SK-N-SH (cell line): ENCODE results near the gene NBEAL2. TPM values are rescaled to one million over a fixed set of nuclear protein-coding genes. Genes with fewer than 3 reads are reported as not detected.
A peak's percentile ranks its signal among the peaks of the same experiment; 100 is the strongest.

Source experiments
- CTCF ChIA-PET: fragments of 300-600, 350-600 bp; formaldehyde crosslinking; extraction: SDS; loops from one replicate; lab custom pipeline; 2021; lab: Yijun Ruan, JAX
- POLR2A ChIA-PET: fragments of 350-600 bp; sonication (Branson Sonifier 250); formaldehyde crosslinking; extraction: SDS; loops from one replicate; lab custom pipeline; 2020; ENCODE audit warnings: antibody characterized with exemption, inconsistent platforms; lab: Yijun Ruan, JAX
- DNase-seq: peaks from one replicate; pipeline ENCODE4 v3.0.0; 2012
- H2AFZ ChIP-seq: fragments of 200-600 bp; sonication (generic); 2 replicates; pipeline ENCODE4 v1.8.1; 2016; ENCODE audit warnings: antibody characterized with exemption, mild to moderate bottlenecking, low read depth
- H3F3A ChIP-seq: fragments of 200-600 bp; sonication (generic); replicated peaks from 2 replicates; pipeline ENCODE3; 2016; ENCODE audit warnings: antibody characterized with exemption, mild to moderate bottlenecking; ENCODE audit not compliant: insufficient read depth
- H3K27ac ChIP-seq, 2 experiments: fragments of 200-500 bp in 1 of 2; fragments of 200-600 bp in 1 of 2; sonication (Bioruptor generic) in 1 of 2; sonication (generic), shearing (Covaris generic) in 1 of 2; 2 replicates each; pipeline versions ENCODE4 v1.5.1 to v1.6.1; 2014 to 2016; ENCODE audit warnings: low read depth in 2 of 2, inconsistent platforms in 1 of 2, low read length in 1 of 2, mild to moderate bottlenecking in 1 of 2, mixed read lengths in 1 of 2
- H3K27me3 ChIP-seq: fragments of 200-600 bp; sonication (generic), shearing (Covaris generic); 2 replicates; pipeline ENCODE4 v1.6.1; 2016; ENCODE audit warnings: mixed run types; ENCODE audit not compliant: insufficient read depth
- H3K36me3 ChIP-seq, 2 experiments: fragments of 200-500 bp in 1 of 2; fragments of 200-600 bp in 1 of 2; sonication (Bioruptor generic) in 1 of 2; sonication (generic) in 1 of 2; replicated peaks in 1 of 2; 2 replicates each; pipeline versions ENCODE3 to v1.5.1; 2014 to 2016; ENCODE audit warnings: low read length in 1 of 2, mild to moderate bottlenecking in 1 of 2; ENCODE audit not compliant: insufficient read depth in 2 of 2, control insufficient read depth in 1 of 2
- H3K4me1 ChIP-seq, 2 experiments: fragments of 200-500 bp in 1 of 2; fragments of 200-600 bp in 1 of 2; sonication (Bioruptor generic) in 1 of 2; sonication (generic), shearing (Covaris generic) in 1 of 2; 2 replicates each; pipeline versions ENCODE4 v1.5.1 to v1.6.1; 2014 to 2016; ENCODE audit warnings: low read depth in 1 of 2, low read length in 1 of 2, mixed run types in 1 of 2; ENCODE audit not compliant: insufficient read depth in 2 of 2, control insufficient read depth in 1 of 2
- H3K4me2 ChIP-seq: fragments of 200-600 bp; sonication (generic), shearing (Covaris generic); 2 replicates; pipeline ENCODE4 v1.6.1; 2017; ENCODE audit warnings: mixed run types
- H3K4me3 ChIP-seq, 2 experiments: fragments of 200-500 bp in 1 of 2; fragments of 200-600 bp in 1 of 2; sonication (Bioruptor generic) in 1 of 2; sonication (generic), shearing (Covaris generic) in 1 of 2; 2 replicates each; pipeline versions ENCODE4 v1.5.1 to v1.8.1; 2014 to 2016; ENCODE audit warnings: low read depth in 2 of 2, inconsistent platforms in 1 of 2, low read length in 1 of 2, mild to moderate bottlenecking in 1 of 2, mixed read lengths in 1 of 2, moderate library complexity in 1 of 2
- H3K79me2 ChIP-seq: fragments of 200-600 bp; sonication (generic); 2 replicates; pipeline ENCODE4 v1.8.1; 2017; ENCODE audit warnings: mild to moderate bottlenecking; ENCODE audit not compliant: insufficient read depth
- H3K9ac ChIP-seq: fragments of 200-600 bp; sonication (generic); 2 replicates; pipeline ENCODE4 v1.6.1; 2017; ENCODE audit warnings: mixed run types
- H3K9me2 ChIP-seq: fragments of 200-600 bp; sonication (generic); 2 replicates; pipeline ENCODE4 v1.6.1; 2017; ENCODE audit warnings: mixed run types
- H3K9me3 ChIP-seq: fragments of 200-600 bp; sonication (generic); 2 replicates; pipeline ENCODE4 v1.6.1; 2017; ENCODE audit warnings: mixed run types, mild to moderate bottlenecking, moderate library complexity
- H4K20me1 ChIP-seq: fragments of 200-600 bp; sonication (generic); 2 replicates; pipeline ENCODE4 v1.6.1; 2017; ENCODE audit warnings: mild to moderate bottlenecking, mixed run types; ENCODE audit not compliant: insufficient read depth
- ELF1 ChIP-seq: IDR thresholded peaks from 2 replicates; pipeline ENCODE4 v1.4.0; 2012
- EP300 ChIP-seq, 2 experiments: IDR thresholded peaks; 2 replicates each; pipeline versions ENCODE4 v1.4.0 to v1.6.1; 2012; ENCODE audit warnings: borderline replicate concordance in 1 of 2, low read depth in 1 of 2, low read length in 1 of 2
- EZH2phosphoT487 ChIP-seq: fragments of 200-600 bp; sonication (generic); IDR thresholded peaks from 2 replicates; pipeline ENCODE4 v1.6.1; 2017; ENCODE audit warnings: low read depth, mixed run types, mild to moderate bottlenecking, antibody characterized with exemption, moderate library complexity, borderline replicate concordance
- FOSL2 ChIP-seq: IDR thresholded peaks from 2 replicates; pipeline ENCODE4 v1.4.0; 2012; ENCODE audit warnings: low read depth, mild to moderate bottlenecking, moderate library complexity, borderline replicate concordance
- FOXJ3 ChIP-seq: sonication (generic); formaldehyde crosslinking; IDR thresholded peaks from 2 replicates; pipeline ENCODE4 v1.5.1; 2020; ENCODE audit warnings: mild to moderate bottlenecking, missing genetic modification reagents
- FOXM1 ChIP-seq: IDR thresholded peaks from 2 replicates; pipeline ENCODE4 v1.4.0; 2012; ENCODE audit warnings: low read depth, mild to moderate bottlenecking
- GABPA ChIP-seq: IDR thresholded peaks from 2 replicates; pipeline ENCODE4 v1.4.0; 2012; ENCODE audit warnings: low read depth, mild to moderate bottlenecking
- JUND ChIP-seq: IDR thresholded peaks from 2 replicates; pipeline ENCODE4 v1.4.0; 2012
- MEF2A ChIP-seq: IDR thresholded peaks from 2 replicates; pipeline ENCODE4 v1.4.0; 2012; ENCODE audit warnings: low read depth, borderline replicate concordance
- POLR2AphosphoS5 ChIP-seq: IDR thresholded peaks from 2 replicates; pipeline ENCODE4 v1.6.1; 2012; ENCODE audit warnings: low read depth, low read length
- RAD21 ChIP-seq: IDR thresholded peaks from 2 replicates; pipeline ENCODE4 v1.6.1; 2012; ENCODE audit warnings: mild to moderate bottlenecking, low read length
- RCOR1 ChIP-seq: fragments of 150-350 bp; IDR thresholded peaks from 2 replicates; pipeline ENCODE4 v1.6.1; 2017; ENCODE audit warnings: antibody characterized with exemption, low read length
- SMC3 ChIP-seq: IDR thresholded peaks from 2 replicates; pipeline ENCODE4 v1.6.1; 2012; ENCODE audit warnings: low read depth, low read length, improper control_type of control experiment
- TAF1 ChIP-seq: IDR thresholded peaks from 2 replicates; pipeline ENCODE4 v1.6.1; 2012; ENCODE audit warnings: low read depth, mild to moderate bottlenecking, low read length, moderate library complexity, borderline replicate concordance
- TCF12 ChIP-seq: IDR thresholded peaks from 2 replicates; pipeline ENCODE4 v1.4.0; 2012
- YY1 ChIP-seq: IDR thresholded peaks from 2 replicates; pipeline ENCODE4 v1.4.0; 2012; ENCODE audit warnings: low read depth, mild to moderate bottlenecking
- WGBS: methylation state at CpG from one replicate; pipeline ENCODE4 v1.1.6; 2017; ENCODE audit warnings: low lambda C conversion rate; 5-methylcytosine and 5-hydroxymethylcytosine counted together
- polyA plus RNA-seq, 3 experiments: library from polyadenylated mRNA; depleted of rRNA; stranded (reverse); fragments of >200 nt; gene quantifications; 2 replicates each; pipeline ENCODE4 v1.2.3, GENCODE V29; 2012
- TF ChIP-seq, protein P1 (sequence below): IDR thresholded peaks from 2 replicates; pipeline ENCODE4; 2012
- TF ChIP-seq, protein P2 (sequence below): fragments of 150-350 bp; IDR thresholded peaks from 2 replicates; pipeline ENCODE4 v1.6.1; 2017; ENCODE audit warnings: antibody characterized with exemption, low read length, low read depth, borderline replicate concordance
- TF ChIP-seq, protein P3 (sequence below): IDR thresholded peaks from 2 replicates; pipeline ENCODE4 v1.4.0; 2012; ENCODE audit warnings: low read depth

The NBEAL2 gene
- polyA plus RNA-seq, 1 of the 3 experiments (the other 2 are of a cell fraction), result 20.3 TPM

DNA sequence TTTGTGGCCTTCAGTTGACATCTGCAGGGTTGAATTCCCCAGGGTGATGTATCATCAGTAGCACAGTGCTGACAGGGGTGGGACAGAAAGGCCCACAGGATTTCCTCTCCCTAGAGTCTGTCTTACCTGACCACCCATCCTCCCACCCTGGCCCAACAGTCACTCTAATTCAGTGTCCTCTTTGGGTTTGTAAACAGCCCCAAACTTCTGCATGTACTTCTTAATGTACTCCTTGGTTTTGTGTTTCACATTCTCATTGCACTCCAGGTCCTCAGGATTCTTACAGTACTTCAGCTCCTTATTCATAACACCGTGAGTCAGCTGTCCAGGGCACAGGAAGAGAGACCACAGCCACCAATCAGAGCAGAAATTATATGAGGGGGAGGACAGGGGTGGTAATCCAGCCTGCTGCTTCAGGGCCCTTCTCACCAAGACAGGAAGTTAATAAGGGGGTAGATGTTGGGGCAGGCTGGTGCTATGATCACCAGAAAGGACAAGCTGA lies 37.5 kb downstream of the NBEAL2 start:
- Histone ChIP-seq H3K4me3 (no peak overlapping the region), H3K9me2 (no peaks in the 10 kb centered on the region), H3F3A (peaks cover 20% of the 10 kb centered on the region), H3K79me2 (peaks cover 23% of the 10 kb centered on the region; the same call in 1 of the 2 replicates), H3K36me3 (peaks cover 9 to 51% of the 10 kb centered on the region in 2 experiments), H3K27ac (peak overlapping the region in 1 of 2 experiments; percentile 60; a peak in 2 of 4 replicates), H3K27me3 (no peaks in the 10 kb centered on the region), H3K9ac (no peak overlapping the region), H4K20me1 (peaks cover 4% of the 10 kb centered on the region; the same call in 1 of the 2 replicates), H3K4me2 (peak overlapping the region; percentile 45), H3K9me3 (no peaks in the 10 kb centered on the region), H2AFZ (no peak overlapping the region), H3K4me1 (peaks cover 0 to 15% of the 10 kb centered on the region in 2 experiments; a peak in 2 of 4 replicates)
- ChIA-PET CTCF (no interaction called here), POLR2A (no interaction called here)
- WGBS, result 40% methylated on average over 1 of the region's 1 CpG
- TF ChIP-seq FOXJ3 (CRISPR knock-in tag) (no peak), FOXM1 (no peak), GABPA (no peak), RCOR1 (no peak), JUND (0 out of 2 replicates have a peak, but pooled peaks have one; percentile 6), TCF12 (no peak), EZH2phosphoT487 (no peak), POLR2AphosphoS5 (no peak), SMC3 (no peak), YY1 (no peak), TAF1 (no peak), FOSL2 (0 out of 2 replicates have a peak, but pooled peaks have one; percentile 17), EP300 (IDR thresholded peaks at IDR 0.05; ENCODE audit: borderline replicate concordance in 1 of 2, low read depth in 1 of 2, low read length in 1 of 2) (no peak), RAD21 (no peak), ELF1 (no peak), MEF2A (no peak)
- TF ChIP-seq, protein P1, sequence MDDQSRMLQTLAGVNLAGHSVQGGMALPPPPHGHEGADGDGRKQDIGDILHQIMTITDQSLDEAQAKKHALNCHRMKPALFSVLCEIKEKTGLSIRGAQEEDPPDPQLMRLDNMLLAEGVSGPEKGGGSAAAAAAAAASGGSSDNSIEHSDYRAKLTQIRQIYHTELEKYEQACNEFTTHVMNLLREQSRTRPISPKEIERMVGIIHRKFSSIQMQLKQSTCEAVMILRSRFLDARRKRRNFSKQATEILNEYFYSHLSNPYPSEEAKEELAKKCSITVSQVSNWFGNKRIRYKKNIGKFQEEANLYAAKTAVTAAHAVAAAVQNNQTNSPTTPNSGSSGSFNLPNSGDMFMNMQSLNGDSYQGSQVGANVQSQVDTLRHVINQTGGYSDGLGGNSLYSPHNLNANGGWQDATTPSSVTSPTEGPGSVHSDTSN, result peak; percentile 11; the same call in 1 of the 2 replicates
- TF ChIP-seq, protein P2, sequence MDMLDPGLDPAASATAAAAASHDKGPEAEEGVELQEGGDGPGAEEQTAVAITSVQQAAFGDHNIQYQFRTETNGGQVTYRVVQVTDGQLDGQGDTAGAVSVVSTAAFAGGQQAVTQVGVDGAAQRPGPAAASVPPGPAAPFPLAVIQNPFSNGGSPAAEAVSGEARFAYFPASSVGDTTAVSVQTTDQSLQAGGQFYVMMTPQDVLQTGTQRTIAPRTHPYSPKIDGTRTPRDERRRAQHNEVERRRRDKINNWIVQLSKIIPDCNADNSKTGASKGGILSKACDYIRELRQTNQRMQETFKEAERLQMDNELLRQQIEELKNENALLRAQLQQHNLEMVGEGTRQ, result no peak
- TF ChIP-seq, protein P3, sequence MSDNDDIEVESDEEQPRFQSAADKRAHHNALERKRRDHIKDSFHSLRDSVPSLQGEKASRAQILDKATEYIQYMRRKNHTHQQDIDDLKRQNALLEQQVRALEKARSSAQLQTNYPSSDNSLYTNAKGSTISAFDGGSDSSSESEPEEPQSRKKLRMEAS, result no peak
- no peak for DNase-seq
